OCI-LY1 (cell line): Measurements from ENCODE around the gene AGRP.

Experiments used
- EZH2 ChIP-seq: fragments of 200-600 bp; sonication (generic), shearing (Covaris generic); IDR thresholded peaks from 2 replicates; pipeline ENCODE4 v1.8.0; 2017; ENCODE audit warnings: borderline replicate concordance, mixed run types, mild to moderate bottlenecking, antibody characterized with exemption, low read length, moderate library complexity, mixed read lengths
- TF ChIP-seq, protein P1 (sequence below): fragments of 200-600 bp; sonication (generic), shearing (Covaris generic); IDR thresholded peaks from 2 replicates; pipeline ENCODE4 v1.5.1; 2017; ENCODE audit warnings: mild to moderate bottlenecking, antibody characterized with exemption, low read length, moderate library complexity, mixed read lengths

DNA sequence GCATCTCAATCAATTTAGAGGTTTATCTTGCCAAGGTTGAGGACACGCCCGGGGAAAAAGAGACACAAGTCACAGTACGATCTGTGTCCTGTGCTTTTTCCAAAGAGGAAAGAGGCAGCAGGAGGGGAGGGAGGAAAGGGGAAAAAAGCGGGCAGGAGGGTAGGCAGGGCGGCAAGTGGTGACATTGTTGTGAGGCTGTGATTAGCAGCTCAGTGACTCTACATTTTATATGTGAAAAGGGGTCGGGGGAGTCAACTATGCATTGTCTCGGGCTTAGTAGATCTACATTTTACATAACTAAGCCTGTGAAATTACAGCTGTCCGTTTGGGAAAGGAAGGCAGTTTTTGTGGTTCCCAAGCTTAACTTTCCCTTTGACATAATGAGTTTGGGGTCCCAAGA is 23.1 kb upstream of the AGRP start:
- TF ChIP-seq, protein P1, sequence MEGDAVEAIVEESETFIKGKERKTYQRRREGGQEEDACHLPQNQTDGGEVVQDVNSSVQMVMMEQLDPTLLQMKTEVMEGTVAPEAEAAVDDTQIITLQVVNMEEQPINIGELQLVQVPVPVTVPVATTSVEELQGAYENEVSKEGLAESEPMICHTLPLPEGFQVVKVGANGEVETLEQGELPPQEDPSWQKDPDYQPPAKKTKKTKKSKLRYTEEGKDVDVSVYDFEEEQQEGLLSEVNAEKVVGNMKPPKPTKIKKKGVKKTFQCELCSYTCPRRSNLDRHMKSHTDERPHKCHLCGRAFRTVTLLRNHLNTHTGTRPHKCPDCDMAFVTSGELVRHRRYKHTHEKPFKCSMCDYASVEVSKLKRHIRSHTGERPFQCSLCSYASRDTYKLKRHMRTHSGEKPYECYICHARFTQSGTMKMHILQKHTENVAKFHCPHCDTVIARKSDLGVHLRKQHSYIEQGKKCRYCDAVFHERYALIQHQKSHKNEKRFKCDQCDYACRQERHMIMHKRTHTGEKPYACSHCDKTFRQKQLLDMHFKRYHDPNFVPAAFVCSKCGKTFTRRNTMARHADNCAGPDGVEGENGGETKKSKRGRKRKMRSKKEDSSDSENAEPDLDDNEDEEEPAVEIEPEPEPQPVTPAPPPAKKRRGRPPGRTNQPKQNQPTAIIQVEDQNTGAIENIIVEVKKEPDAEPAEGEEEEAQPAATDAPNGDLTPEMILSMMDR = no peak
- TF ChIP-seq EZH2 = no peak
